Loucy (cell line): ENCODE measurements around the gene RNF149.

ENCODE experiments used
- H2AFZ ChIP-seq: fragments of 200-600 bp; sonication (generic); 2 replicates; pipeline ENCODE4 v1.6.0; 2016; ENCODE audit warnings: antibody characterized with exemption, mild to moderate bottlenecking, low read length, moderate library complexity
- H3F3A ChIP-seq: fragments of 200-600 bp; 2 replicates; pipeline ENCODE4 v1.6.0; 2016; ENCODE audit warnings: antibody characterized with exemption, low read depth, mild to moderate bottlenecking
- H3K27me3 ChIP-seq: fragments of 200-600 bp; sonication (generic); 2 replicates; pipeline ENCODE4 v1.6.1; 2014; ENCODE audit warnings: low read length, mild to moderate bottlenecking; ENCODE audit not compliant: insufficient read depth, poor library complexity, severe bottlenecking
- H3K36me3 ChIP-seq: fragments of 200-600 bp; sonication (generic); 2 replicates; pipeline ENCODE4 v1.6.1; 2016; ENCODE audit warnings: low read length; ENCODE audit not compliant: insufficient read depth
- H3K4me1 ChIP-seq: fragments of 200-600 bp; sonication (generic); 2 replicates; pipeline ENCODE4 v1.5.1; 2014; ENCODE audit warnings: low read length, mild to moderate bottlenecking; ENCODE audit not compliant: insufficient read depth, poor library complexity, severe bottlenecking
- H3K4me2 ChIP-seq: fragments of 200-600 bp; sonication (generic); 2 replicates; pipeline ENCODE4 v1.6.0; 2014; ENCODE audit warnings: antibody characterized with exemption, low read length, low read depth, mild to moderate bottlenecking; ENCODE audit not compliant: poor library complexity, severe bottlenecking
- H3K4me3 ChIP-seq: fragments of 200-600 bp; sonication (generic); 2 replicates; pipeline ENCODE4 v1.5.1; 2014; ENCODE audit warnings: low read length, mild to moderate bottlenecking, mixed read lengths; ENCODE audit not compliant: poor library complexity, severe bottlenecking
- H3K79me2 ChIP-seq: fragments of 200-600 bp; sonication (generic); 2 replicates; pipeline ENCODE4 v1.6.1; 2014; ENCODE audit warnings: low read length; ENCODE audit not compliant: insufficient read depth
- H3K9ac ChIP-seq: fragments of 200-600 bp; sonication (generic); 2 replicates; pipeline ENCODE4 v1.6.0; 2014; ENCODE audit warnings: mild to moderate bottlenecking, low read depth, low read length, moderate library complexity; ENCODE audit not compliant: poor library complexity, severe bottlenecking
- H3K9me2 ChIP-seq: fragments of 200-600 bp; sonication (generic); replicated peaks from 2 replicates; pipeline ENCODE4 v1.6.1; 2016; ENCODE audit warnings: low read depth, low read length, mixed read lengths
- H3K9me3 ChIP-seq: fragments of 200-600 bp; sonication (generic); 2 replicates; pipeline ENCODE4 v1.6.1; 2014; ENCODE audit warnings: mild to moderate bottlenecking, antibody characterized with exemption, low read length, low read depth; ENCODE audit not compliant: insufficient read depth
- H4K20me1 ChIP-seq: fragments of 200-600 bp; sonication (generic); 2 replicates; pipeline ENCODE4 v1.6.0; 2014; ENCODE audit warnings: antibody characterized with exemption, low read length, mild to moderate bottlenecking; ENCODE audit not compliant: insufficient read depth, poor library complexity, severe bottlenecking
- EZH2phosphoT487 ChIP-seq: fragments of 200-600 bp; IDR thresholded peaks from 2 replicates; pipeline ENCODE4 v1.6.1; 2018; ENCODE audit warnings: antibody characterized with exemption, mild to moderate bottlenecking, moderate library complexity, borderline replicate concordance
- TF ChIP-seq, protein P1 (sequence below): fragments of 200-600 bp; sonication (generic); conservative IDR thresholded peaks from 2 replicates; pipeline ENCODE4 v1.5.1; 2014; ENCODE audit warnings: mild to moderate bottlenecking, antibody characterized with exemption, low read length

The RNF149 gene

GRCh38 chr2:101341901-101342624 is 33.6 kb upstream of the RNF149 start:
- Histone ChIP-seq H3K79me2 (no peaks in the 10 kb centered on the region), H3F3A (no peaks in the 10 kb centered on the region), H2AFZ (peak overlapping the region; percentile 83; the same call in 1 of the 2 replicates), H4K20me1 (no peaks in the 10 kb centered on the region), H3K4me1 (peaks cover 9% of the 10 kb centered on the region), H3K27me3 (no peaks in the 10 kb centered on the region), H3K36me3 (no peaks in the 10 kb centered on the region), H3K9me2 (no peaks in the 10 kb centered on the region), H3K9me3 (no peaks in the 10 kb centered on the region), H3K4me2 (no peak overlapping the region), H3K4me3 (no peak overlapping the region), H3K9ac (no peak overlapping the region)
- TF ChIP-seq, protein P1, sequence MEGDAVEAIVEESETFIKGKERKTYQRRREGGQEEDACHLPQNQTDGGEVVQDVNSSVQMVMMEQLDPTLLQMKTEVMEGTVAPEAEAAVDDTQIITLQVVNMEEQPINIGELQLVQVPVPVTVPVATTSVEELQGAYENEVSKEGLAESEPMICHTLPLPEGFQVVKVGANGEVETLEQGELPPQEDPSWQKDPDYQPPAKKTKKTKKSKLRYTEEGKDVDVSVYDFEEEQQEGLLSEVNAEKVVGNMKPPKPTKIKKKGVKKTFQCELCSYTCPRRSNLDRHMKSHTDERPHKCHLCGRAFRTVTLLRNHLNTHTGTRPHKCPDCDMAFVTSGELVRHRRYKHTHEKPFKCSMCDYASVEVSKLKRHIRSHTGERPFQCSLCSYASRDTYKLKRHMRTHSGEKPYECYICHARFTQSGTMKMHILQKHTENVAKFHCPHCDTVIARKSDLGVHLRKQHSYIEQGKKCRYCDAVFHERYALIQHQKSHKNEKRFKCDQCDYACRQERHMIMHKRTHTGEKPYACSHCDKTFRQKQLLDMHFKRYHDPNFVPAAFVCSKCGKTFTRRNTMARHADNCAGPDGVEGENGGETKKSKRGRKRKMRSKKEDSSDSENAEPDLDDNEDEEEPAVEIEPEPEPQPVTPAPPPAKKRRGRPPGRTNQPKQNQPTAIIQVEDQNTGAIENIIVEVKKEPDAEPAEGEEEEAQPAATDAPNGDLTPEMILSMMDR = peak; percentile 87
- no peak for TF ChIP-seq EZH2phosphoT487

- Histone ChIP-seq H3K4me2 (no peak overlapping the region), H3K36me3 (no peaks in the 10 kb centered on the region), H3K4me1 (peaks cover 9% of the 10 kb centered on the region), H3F3A (no peaks in the 10 kb centered on the region), H3K79me2 (no peaks in the 10 kb centered on the region), H3K27me3 (no peaks in the 10 kb centered on the region), H4K20me1 (no peaks in the 10 kb centered on the region), H2AFZ (peak overlapping the region; percentile 83), H3K4me3 (no peak overlapping the region), H3K9me3 (no peaks in the 10 kb centered on the region), H3K9ac (no peak overlapping the region), H3K9me2 (no peaks in the 10 kb centered on the region)
- no peak for TF ChIP-seq EZH2phosphoT487
- TF ChIP-seq, protein P1 = no peak
Observed at GRCh38 chr2:101341421-101341820, 32.9 kb upstream of the RNF149 start.

DNA sequence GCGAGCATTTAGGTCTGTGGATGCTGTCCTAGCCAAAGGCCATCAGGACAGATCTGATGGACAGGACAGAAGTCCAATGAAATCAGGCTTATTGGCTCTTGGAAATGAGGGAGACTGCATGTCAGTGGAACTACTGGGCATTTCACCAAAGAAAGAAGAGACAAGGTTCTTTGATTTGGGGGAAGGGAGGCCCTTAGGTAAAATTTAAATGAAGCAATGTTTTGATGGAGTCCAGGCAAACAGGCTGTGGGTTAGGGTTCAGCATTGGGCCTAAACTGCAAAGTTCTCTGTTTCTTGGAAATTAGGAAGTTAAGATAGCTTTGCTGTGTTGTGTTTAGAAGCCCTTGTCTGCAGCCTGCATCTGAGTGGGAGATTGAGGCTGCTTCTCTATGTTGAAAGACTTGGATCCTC is 31.6 kb upstream of the RNF149 start:
- Histone ChIP-seq H3F3A (no peaks in the 10 kb centered on the region), H3K79me2 (no peaks in the 10 kb centered on the region), H3K27me3 (no peaks in the 10 kb centered on the region), H3K9me3 (no peaks in the 10 kb centered on the region), H3K9me2 (no peaks in the 10 kb centered on the region), H2AFZ (peak overlapping the region; percentile 18), H3K4me3 (no peak overlapping the region), H3K4me1 (peaks cover 9% of the 10 kb centered on the region), H4K20me1 (no peaks in the 10 kb centered on the region), H3K36me3 (no peaks in the 10 kb centered on the region), H3K9ac (no peak overlapping the region), H3K4me2 (no peak overlapping the region)
- TF ChIP-seq, protein P1 = no peak
- TF ChIP-seq EZH2phosphoT487 = no peak
